Testis (tissue), 3 donors: Measurements from ENCODE around the gene GNB3. TPM values are rescaled to one million over a fixed set of nuclear protein-coding genes. Genes with fewer than 3 reads are reported as not detected.
A peak's percentile ranks its signal among the peaks of the same experiment; 100 is the strongest.

Source experiments
- DNase-seq: peaks from one replicate; pipeline ENCODE4 v3.0.0-alpha.2; 2019
- H3K27ac ChIP-seq, 2 donors: fragments of 200-600 bp; sonication (generic); one replicate each; pipeline ENCODE4 v1.5.1; 2019
- H3K27me3 ChIP-seq: fragments of 200-600 bp; sonication (generic); one replicate; pipeline ENCODE4 v1.5.1; 2019
- H3K36me3 ChIP-seq: fragments of 200-600 bp; sonication (generic); one replicate; pipeline ENCODE4 v1.5.1; 2017; ENCODE audit warnings: low read depth; ENCODE audit errors: missing control alignments
- H3K4me1 ChIP-seq: fragments of 200-600 bp; sonication (generic); one replicate; pipeline ENCODE4 v1.5.1; 2019
- H3K4me3 ChIP-seq, 2 donors: fragments of 200-600 bp; sonication (generic); one replicate each; pipeline ENCODE4 v1.5.1; 2017 to 2019
- H3K9me3 ChIP-seq: fragments of 200-600 bp; sonication (generic); one replicate; pipeline ENCODE4 v1.5.1; 2017
- POLR2A ChIP-seq: fragments of 450-650 bp; IDR thresholded peaks from one replicate; pipeline ENCODE4 v1.6.1; 2017; ENCODE audit warnings: antibody characterized with exemption, mild to moderate bottlenecking, moderate library complexity
- WGBS, 2 donors: methylation state at CpG; one replicate each; pipeline ENCODE4 v1.1.5; 2018; 5-methylcytosine and 5-hydroxymethylcytosine counted together
- intact Hi-C: fragments of 100-400 bp; cut with DNase I; formaldehyde crosslinking; loops from one replicate; pipeline ENCODE4 v1.15.1; 2023; ENCODE audit warnings: low total_unique reads
- polyA plus RNA-seq: library from polyadenylated mRNA; stranded (reverse); fragments of 350-450 nt; fragmentation: Illumina TruSeq; extraction: RNeasy Lipid Tissue Mini Kit (QIAGEN cat#74804); gene quantifications from one replicate; pipeline ENCODE4 v1.2.3, GENCODE V29; 2014; ENCODE audit warnings: low read depth, low replicate concordance; ENCODE audit not compliant: insufficient read depth
- total RNA-seq, 2 donors: library from RNA; depleted of rRNA; stranded (reverse); fragments of >200 nt; gene quantifications; one replicate each; pipeline ENCODE4 v1.2.3, GENCODE V29; 2016
- TF ChIP-seq, protein P1 (sequence below), 3 experiments: fragments of 450-650 bp in 2 of 3; fragments of 200-600 bp in 1 of 3; sonication (generic) in 1 of 3; IDR thresholded peaks; one replicate each; pipeline ENCODE4 v1.5.1; 2016 to 2019; ENCODE audit warnings: antibody characterized with exemption in 3 of 3, mild to moderate bottlenecking in 2 of 3, moderate library complexity in 1 of 3

Gene GNB3
- total and polyA plus RNA-seq, 3 donors from 2014 or later = 1.6 to 5.0 (median 4.8) TPM

DNA sequence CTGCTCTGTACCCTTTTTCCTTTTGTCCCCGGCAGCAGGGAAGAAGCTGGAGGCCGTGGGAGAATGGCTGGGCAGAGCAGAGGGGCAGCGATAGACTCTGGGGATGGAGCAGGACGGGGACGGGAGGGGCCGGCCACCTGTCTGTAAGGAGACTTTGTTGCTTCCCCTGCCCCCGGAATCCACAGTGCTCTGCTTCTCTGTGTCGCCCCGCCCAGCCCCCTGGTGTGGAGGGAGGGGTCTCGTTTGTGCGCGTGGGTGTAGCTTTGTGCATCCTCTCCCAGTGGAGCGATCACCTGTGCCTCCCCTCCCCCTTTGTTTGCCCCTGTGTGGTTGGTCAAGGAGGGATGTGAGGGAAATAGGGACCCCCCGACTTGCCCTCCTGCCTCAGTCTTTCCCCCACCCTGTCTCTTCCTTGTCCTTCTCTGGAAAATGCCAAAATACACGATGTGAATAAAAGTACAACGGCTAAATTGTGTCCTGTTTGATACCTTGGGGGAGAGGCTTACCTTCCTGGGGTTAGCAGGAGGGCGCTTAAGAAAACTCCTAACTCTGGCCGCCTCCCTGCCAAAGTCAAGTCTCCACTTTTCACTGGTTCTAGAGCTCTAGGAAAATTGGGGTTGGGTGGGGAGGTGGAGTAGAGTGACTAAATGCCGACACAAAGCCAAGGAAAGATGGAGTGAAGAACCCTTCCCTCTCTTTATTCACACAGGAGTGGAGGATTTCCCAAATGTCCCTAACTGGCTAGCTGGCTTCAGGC lies 25.6 kb downstream of the GNB3 start:
- Histone ChIP-seq H3K36me3 (no peaks in the 10 kb centered on the region), H3K27ac (peak overlapping the region; percentile 90 to 95), H3K4me1 (peaks cover 23% of the 10 kb centered on the region), H3K9me3 (no peaks in the 10 kb centered on the region), H3K27me3 (no peaks in the 10 kb centered on the region), H3K4me3 (peak overlapping the region in 1 of 2 donors; percentile 90)
- TF ChIP-seq POLR2A = no peak
- TF ChIP-seq, protein P1, sequence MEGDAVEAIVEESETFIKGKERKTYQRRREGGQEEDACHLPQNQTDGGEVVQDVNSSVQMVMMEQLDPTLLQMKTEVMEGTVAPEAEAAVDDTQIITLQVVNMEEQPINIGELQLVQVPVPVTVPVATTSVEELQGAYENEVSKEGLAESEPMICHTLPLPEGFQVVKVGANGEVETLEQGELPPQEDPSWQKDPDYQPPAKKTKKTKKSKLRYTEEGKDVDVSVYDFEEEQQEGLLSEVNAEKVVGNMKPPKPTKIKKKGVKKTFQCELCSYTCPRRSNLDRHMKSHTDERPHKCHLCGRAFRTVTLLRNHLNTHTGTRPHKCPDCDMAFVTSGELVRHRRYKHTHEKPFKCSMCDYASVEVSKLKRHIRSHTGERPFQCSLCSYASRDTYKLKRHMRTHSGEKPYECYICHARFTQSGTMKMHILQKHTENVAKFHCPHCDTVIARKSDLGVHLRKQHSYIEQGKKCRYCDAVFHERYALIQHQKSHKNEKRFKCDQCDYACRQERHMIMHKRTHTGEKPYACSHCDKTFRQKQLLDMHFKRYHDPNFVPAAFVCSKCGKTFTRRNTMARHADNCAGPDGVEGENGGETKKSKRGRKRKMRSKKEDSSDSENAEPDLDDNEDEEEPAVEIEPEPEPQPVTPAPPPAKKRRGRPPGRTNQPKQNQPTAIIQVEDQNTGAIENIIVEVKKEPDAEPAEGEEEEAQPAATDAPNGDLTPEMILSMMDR (IDR thresholded peaks at IDR 0.05) = no peak
- intact Hi-C loops = no loop called here
- WGBS, 2 donors = 47 to 62% methylated on average over 16 to 19 of the region's 19 CpGs
- DNase-seq = no peak

DNA sequence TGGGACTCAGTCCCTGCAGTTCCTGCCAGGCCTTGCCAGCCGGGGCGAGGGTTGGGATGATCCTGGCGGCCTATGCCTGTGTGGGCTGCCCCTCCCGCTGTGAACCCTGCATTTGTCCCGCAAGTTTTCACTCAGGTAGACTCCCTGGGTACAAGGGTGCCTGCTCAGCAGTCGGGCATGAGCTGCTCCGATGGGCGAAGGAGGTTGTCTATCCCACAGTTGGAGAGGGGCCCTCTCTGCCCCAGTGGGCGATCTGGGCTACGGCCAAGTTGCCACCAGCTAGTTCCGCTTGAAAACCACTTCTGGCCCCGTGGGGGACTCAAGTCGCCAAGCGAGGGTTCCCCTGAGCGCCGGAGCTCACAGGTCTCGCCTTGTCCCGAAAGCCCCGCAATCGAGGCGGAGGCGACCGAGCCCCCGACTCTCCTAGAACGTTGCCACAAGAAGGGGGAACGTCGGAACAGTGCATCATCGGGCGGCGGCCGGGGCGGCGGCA lies 26.2 kb downstream of the GNB3 start:
- H3K27me3 ChIP-seq = no peaks in the 10 kb centered on the region
- H3K27ac ChIP-seq = peak overlapping the region; percentile 90 to 95
- H3K9me3 ChIP-seq = no peaks in the 10 kb centered on the region
- H3K4me3 ChIP-seq = peak overlapping the region; percentile 90
- TF ChIP-seq, protein P1 (IDR thresholded peaks at IDR 0.05) = no peak
- TF ChIP-seq POLR2A = no peak
- 4 to 5% methylated on average over 5 to 30 of the region's 33 CpGs for WGBS, 2 donors
- intact Hi-C loops = no loop called here
- DNase-seq = no peak
- H3K36me3 ChIP-seq = no peaks in the 10 kb centered on the region
- H3K4me1 ChIP-seq = peaks cover 29% of the 10 kb centered on the region

DNA sequence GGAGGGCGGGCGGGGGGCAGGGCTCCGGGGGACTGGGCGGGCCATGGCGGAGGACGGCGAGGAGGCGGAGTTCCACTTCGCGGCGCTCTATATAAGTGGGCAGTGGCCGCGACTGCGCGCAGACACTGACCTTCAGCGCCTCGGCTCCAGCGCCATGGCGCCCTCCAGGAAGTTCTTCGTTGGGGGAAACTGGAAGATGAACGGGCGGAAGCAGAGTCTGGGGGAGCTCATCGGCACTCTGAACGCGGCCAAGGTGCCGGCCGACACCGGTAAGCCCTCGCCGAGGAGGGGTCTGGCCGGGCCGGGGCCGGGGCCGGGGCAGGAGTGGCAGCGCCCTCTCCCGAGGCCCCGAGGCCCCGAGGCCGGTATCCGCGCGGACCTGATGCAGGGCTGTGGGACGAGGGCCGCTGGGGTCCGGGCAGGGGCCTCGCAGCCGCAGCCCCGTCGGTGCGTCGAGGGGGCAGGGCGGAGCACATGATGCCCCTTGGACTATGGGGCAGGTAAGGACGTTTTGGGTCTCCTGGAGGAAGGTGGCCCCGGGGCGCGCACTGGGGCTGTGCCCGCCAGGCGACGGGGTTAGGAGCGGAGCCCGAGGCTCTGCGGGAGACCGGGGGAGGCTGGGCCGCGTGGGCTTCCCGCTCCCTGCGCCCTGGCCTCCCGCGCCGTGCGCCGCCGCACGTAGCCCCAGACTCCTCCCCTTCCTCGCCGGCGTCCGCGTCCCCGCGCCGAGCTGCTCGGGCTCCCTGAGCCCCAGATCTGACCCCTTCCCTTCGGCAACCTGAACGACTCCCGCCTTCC lies 26.9 kb downstream of the GNB3 start, which contains the start of gene TPI1:
TSS of gene TPI1 (plus strand) at position 119 of the 798 bp plus-strand sequence. CDS start at position 155, 36 bp downstream.
- H3K27me3 ChIP-seq = no peaks in the 10 kb centered on the region
- no peaks in the 10 kb centered on the region for H3K36me3 ChIP-seq
- peak; percentile 90 for DNase-seq
- H3K4me3 ChIP-seq = peak within 1 kb of the TSS; percentile 90
- peaks cover 35% of the 10 kb centered on the region for H3K4me1 ChIP-seq
- intact Hi-C loops = no loop called here
- H3K27ac ChIP-seq = peak within 1 kb of the TSS; percentile 90 to 95
- peak; percentile 76 for TF ChIP-seq POLR2A
- TF ChIP-seq, protein P1 (IDR thresholded peaks at IDR 0.05) = no peak
- 0% methylated on average over 18 to 51 of the region's 86 CpGs for WGBS, 2 donors
- no peaks in the 10 kb centered on the region for H3K9me3 ChIP-seq

DNA sequence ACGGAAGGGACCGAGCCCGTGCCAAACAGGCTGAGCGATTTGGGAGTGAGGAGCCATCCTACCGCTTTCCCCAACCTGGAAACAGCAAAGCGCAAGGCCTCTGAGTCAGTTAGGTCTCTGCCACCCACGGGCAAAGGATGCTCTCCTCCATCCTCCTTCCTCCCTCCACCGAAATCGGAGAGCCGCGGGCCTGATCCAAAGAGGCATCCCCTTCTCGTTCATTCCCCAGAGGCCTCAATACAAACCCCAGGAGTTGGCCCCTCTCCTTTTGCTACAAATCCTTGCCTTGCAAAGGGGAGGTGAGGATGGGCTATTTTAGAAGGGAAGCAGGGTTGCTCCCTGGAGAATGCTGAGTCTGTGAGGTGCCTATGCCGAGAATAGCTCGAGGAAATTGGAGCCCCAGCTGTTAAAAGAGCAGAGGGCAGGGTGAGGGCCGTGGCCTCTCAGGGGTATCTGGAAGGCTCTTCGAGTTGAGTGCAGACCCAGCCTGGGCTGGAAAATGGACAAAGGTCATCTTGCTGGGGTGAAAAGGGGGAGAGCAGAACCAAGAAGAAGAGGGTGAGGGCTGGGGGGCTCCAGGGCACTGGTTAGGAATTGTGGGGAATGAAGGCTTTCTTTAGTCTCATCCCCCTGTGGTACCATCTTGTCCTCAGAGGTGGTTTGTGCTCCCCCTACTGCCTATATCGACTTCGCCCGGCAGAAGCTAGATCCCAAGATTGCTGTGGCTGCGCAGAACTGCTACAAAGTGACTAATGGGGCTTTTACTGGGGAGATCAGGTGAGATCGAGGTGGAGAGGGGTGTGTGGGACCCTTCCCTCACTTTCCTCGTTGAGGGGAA lies 27.7 kb downstream of the GNB3 start:
- TF ChIP-seq POLR2A = no peak
- TF ChIP-seq, protein P1 (IDR thresholded peaks at IDR 0.05) = no peak
- H3K4me3 ChIP-seq = peak overlapping the region; percentile 90
- peaks cover 35% of the 10 kb centered on the region for H3K4me1 ChIP-seq
- no peaks in the 10 kb centered on the region for H3K9me3 ChIP-seq
- DNase-seq = no peak
- peak overlapping the region; percentile 90 to 95 for H3K27ac ChIP-seq
- intact Hi-C loops = no loop called here
- no peaks in the 10 kb centered on the region for H3K27me3 ChIP-seq
- WGBS, 2 donors = 3 to 4% methylated on average over 19 to 22 of the region's 22 CpGs
- H3K36me3 ChIP-seq = no peaks in the 10 kb centered on the region
